HG03457 (cell line): ENCODE data around the gene PMP22.
"Not testable (repeated sequence)": the region's sequence is repeated elsewhere in the genome, so short reads cannot be mapped to it uniquely, and the experiment has no call there.

Experiments used
- ATAC-seq: cut with Tn5 transposase; IDR thresholded peaks from one replicate; pipeline ENCODE4 v1.9.1; 2021; ENCODE audit warnings: moderate number of reproducible peaks; ENCODE audit not compliant: unreplicated experiment

PMP22 gene

DNA sequence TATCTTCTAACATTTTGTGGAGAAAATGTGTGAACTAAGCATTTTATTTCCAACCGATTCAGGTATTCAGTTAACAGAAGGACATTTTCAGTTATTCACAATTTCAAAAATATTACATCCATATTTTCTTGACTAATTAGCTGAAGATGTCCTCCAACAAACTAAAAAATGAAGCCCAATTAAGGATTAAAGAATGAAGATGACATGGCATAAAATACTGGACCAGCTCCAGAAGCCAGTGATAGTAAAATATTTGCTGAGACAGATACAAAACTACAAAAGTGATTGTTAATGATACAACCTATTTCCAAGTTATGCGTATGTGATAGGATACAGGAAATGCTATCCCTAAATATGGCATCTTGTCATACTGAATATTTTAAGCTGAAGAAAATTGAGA, 48.6 kb downstream of the PMP22 start:
- ATAC-seq: no peak

DNA sequence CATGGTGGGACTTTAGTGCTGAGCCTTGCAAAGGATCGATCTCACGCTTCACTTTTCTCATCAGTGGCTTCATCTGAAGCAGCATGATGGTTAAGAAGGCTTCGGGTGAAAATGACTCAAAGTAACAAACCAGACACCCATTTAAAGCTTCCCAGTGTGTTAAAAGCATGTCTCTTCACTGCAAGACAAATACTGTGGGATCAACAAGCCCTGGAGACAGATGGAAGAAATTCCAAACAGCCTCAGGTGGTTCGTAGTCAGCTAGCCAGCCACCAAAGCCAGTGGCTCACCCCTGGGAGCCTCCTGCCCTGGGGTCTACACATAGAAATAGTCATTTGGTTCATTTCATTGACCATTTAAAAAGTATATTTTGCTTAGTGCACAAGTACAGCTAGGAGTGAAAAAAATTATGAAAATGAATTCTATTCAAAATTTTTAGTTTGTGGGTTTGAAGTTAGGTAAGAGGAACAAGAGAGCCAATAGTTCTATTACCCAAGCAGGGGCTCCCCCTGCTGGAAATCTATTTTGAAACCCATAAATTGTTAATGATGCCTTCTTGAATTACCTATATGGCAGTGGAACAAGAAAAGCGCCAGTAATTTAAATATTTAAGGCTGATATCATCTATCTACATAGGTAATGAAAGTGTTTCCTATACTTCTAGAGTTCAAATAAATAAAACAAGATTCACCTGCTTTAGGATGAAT, 51.6 kb downstream of the PMP22 start:
- ATAC-seq: no peak

DNA sequence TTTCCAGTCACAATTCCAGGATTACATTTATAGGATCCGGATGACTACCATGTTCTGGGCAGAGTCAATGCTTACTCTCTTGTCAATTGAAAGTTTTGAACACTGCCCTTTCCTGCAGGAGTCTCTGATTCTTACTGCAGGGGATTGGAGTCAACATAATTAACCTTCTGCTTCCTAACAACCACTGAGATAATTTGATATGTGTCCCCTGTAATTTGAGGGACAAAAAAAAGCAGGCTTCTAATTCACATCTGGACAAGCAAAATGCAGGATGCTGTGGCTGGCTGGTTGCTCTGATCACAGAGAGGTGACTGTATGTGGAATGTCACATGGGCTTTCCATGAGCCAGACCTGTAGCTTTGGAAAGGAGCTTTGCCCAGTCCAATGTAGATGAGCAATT, 54.9 kb downstream of the PMP22 start:
- no peak for ATAC-seq

DNA sequence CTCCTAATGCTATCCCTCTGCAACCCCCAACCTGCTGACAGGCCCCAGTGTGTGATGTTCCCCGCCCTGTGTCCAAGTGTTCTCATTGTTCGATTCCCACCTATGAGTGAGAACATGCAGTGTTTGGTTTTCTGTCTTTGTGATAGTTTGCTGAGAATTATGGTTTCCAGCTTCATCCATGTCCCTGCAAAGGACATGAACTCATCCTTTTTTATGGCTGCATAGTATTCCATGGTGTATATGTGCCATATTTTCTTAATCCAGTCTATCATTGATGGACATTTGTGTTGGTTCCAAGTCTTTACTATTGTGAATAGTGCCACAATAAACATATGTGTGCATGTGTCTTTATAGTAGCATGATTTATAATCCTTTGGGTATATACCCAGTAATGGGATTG, 62.1 kb downstream of the PMP22 start:
- not testable (repeated sequence) for ATAC-seq

DNA sequence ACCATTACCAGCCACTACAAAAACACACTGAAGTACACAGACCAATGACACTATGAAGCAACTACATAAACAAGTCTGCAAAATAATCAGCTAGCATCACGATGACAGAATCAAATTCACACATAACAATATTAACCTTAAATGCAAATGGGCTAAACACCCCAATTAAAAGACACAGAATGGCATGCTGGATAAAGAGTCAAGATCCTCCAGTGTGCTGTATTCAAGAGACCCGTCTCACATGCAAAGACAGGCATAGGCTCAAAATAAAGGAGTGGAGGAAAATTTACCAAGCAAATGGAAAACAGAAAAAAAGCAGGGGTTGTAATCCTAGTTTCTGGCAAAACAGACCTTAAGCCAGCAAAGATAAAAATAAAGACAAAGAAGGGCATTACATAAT, 64.6 kb downstream of the PMP22 start:
- not testable (repeated sequence) for ATAC-seq

DNA sequence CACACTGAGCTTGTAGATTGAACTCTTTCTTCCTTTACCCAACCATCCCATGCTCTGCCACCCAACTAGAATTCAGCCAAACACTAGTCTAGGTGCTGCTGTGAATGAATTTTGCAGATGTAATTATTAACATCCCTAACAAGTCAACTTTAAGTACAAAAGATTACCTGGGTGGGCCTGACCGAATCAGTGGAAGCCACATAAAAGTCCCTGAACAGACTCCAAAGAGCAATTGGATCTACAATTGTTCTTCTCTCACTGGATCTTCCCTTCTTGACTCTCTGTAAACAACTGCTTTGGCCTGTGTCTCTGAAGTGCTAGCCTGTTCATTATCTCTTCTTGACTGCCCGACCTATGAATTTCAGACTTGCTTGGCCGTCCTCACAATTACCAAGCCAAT, 67.9 kb downstream of the PMP22 start:
- ATAC-seq: no peak

DNA sequence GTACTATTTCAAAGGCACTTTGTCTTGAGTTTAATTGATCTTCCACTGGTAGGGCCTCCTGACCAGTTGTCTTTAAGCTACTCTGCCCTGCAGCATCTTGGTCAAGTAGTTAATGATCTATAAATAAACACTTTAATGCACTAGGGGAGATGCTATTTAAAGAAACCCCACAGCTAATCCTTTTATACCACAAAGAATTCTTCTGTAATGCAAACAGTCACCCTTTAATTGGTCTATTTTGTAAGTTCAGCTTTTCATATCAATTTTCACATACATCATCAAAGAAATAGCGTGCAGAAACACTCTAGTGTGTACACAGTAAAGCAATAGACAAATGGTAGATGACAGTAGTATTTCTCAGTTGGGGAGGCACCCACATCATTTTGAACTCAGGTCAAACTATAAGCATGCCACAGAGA, 70.3 kb downstream of the PMP22 start:
- ATAC-seq: no peak

DNA sequence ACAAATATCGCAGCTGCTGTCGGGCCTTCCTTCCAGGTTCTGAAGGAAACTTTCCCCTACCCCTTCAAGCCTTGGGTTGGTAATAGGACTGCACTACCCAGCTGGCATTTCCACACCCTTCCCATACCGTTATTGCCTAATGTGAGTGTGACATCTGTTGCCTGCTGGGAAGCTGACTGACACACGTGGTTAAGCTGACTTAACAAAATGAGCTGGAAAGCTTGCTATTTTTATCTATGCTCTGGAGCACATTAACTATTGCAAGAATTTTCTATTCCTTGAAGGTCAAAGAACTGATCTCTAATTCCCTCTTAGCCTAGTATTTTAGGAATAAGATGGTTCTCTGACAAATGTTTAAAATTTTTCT, 79.5 kb downstream of the PMP22 start:
- no peak for ATAC-seq

DNA sequence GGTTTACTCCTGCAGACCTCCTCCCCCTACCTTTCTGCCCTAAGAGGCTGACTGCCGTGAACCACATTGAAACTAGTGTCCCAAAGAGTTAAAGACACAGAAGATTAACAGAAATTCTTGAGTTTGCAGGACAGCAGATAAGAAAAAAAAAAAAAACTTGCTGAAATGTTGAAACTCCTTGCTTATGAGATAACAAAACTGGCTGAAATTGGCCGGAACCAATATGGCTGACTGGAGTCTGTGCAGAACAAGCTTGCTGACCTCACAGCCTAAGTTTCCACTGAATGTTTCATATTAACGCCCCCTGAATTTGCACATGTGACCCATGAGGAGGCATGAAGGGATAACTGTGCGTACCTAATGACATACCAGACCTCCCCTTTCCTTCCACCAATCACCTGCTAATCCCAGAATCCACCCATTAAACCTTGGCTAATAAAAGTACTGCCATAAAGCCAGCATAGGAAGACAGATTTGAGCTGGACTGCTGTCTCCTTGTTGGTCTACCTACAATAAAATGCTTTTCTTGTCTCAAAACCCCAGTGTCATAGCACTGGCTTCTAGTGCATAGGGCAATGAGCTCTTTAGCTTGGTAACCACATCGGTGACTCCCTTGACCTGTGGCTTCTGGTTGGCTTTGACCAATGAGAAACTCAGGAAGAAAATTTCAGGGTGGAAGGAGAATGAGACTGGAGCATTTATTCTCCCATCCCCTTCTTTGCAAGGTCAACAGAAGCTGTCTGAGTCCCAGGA, 80.1 kb downstream of the PMP22 start:
- no peak for ATAC-seq

DNA sequence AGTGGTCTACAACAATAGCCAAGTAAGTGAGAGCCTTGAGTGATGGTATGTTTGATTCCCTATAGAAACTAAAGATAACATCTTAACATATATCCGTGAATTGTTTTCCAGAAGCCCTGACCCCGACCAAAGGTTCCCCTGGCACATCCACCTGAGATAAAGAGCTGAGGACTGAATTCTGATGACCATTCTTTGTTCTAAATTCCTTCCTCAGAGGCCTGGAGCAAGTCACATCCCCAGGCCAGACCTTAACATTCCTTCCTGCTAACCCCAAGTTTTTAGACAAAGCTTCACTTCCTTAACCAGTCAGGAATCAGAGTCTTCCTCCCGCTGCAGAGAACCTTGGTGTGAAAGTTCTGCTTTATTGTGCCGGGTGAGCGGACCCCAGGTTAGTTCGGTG, 83.3 kb downstream of the PMP22 start:
- no peak for ATAC-seq

DNA sequence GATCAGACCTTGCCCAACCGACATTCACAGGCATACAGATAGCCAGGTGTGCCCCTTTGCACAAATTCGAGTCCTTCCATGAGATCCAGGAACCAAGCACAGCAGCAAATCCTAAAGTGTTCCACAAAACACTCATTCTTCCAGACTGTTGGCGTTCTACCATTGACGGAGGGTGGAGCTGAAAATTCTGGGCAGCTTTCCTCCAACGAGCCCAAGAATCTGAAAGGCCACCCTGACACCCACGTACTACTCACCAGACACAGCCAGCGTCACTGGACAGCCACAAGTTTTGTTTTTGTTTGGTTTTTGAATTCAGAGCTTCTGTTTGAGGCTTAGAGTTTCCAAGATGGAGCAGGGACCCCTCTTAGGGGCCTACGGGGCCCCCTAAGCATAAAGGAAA, 83.8 kb downstream of the PMP22 start:
- no peak for ATAC-seq

DNA sequence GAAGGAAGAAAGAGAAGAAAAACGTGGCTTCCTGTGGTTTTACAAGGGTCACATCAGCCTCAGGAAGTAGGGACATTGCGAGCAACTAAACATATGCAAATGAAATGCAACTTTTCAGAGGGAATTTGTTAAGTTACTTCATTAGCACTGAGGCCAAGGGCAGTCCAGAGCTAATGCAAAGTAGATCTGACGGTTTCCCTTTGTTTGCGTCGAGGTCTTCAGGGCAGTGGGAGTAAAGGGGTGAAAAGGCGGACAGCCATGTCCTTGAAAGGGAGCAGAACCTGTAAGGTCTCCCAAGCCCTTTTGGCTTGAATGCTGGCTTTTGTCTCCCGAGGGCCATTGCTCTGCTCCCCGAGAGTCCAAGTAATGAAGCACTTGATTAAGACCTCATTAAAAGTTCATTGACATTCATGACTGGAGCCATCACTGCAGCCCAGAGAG, 85.0 kb downstream of the PMP22 start:
- no peak for ATAC-seq
